ENCODE measurements around the gene LPP. TPM values are rescaled to one million over a fixed set of nuclear protein-coding genes. Genes with fewer than 3 reads are reported as not detected.

LPP gene
- total RNA-seq, 4 donors from 2014 or later, result 207 to 592 (median 406) TPM

DNA sequence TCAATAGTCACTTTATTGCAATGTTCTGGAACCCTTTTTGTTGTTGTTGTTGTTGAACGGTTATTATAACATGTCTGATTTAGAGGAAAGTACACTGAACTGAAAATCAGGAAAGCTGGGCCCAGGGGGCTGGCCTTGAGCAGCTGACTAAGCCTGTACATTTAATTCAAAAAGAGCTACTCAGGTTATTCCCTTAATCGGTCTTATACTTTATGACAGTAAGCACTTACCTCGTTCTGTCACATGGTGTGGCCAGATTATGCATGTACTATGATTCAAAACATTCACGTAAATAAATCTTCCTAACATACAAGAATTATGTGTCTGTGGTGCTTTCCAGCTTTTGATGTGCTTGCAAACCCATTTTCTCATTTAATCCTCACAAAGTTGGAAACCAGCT is 635.3 kb downstream of the LPP start:
- in situ Hi-C loops (cut with MboI; ENCODE audit: low pct_ligation_motif_present in 1 of 4, low pct_unique_long_range_greater_than_20kb in 1 of 4, low sequenced_read_pairs in 3 of 4), result no loop called here
- DNase-seq, result no peak
- Histone ChIP-seq H3K4me1 (peaks cover 0 to 5% (median 3%) of the 10 kb centered on the region in 4 donors), H3K27me3 (no peaks in the 10 kb centered on the region), H3K36me3 (no peaks in the 10 kb centered on the region), H3K4me3 (no peak overlapping the region), H3K27ac (no peak overlapping the region), H3K9me3 (no peaks in the 10 kb centered on the region)
- WGBS, 2 donors (ENCODE audit: low coverage in 1 of 2), result 65 to 73% methylated on average over 4 of the region's 4 CpGs
- TF ChIP-seq POLR2AphosphoS5 (IDR thresholded peaks at IDR 0.05), result no peak
- no peak for TF ChIP-seq POLR2A (IDR thresholded peaks at IDR 0.05)
- no peak for TF ChIP-seq EP300 (IDR thresholded peaks at IDR 0.05; ENCODE audit: low read depth)
- TF ChIP-seq, protein P1, sequence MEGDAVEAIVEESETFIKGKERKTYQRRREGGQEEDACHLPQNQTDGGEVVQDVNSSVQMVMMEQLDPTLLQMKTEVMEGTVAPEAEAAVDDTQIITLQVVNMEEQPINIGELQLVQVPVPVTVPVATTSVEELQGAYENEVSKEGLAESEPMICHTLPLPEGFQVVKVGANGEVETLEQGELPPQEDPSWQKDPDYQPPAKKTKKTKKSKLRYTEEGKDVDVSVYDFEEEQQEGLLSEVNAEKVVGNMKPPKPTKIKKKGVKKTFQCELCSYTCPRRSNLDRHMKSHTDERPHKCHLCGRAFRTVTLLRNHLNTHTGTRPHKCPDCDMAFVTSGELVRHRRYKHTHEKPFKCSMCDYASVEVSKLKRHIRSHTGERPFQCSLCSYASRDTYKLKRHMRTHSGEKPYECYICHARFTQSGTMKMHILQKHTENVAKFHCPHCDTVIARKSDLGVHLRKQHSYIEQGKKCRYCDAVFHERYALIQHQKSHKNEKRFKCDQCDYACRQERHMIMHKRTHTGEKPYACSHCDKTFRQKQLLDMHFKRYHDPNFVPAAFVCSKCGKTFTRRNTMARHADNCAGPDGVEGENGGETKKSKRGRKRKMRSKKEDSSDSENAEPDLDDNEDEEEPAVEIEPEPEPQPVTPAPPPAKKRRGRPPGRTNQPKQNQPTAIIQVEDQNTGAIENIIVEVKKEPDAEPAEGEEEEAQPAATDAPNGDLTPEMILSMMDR (IDR thresholded peaks at IDR 0.05), result no peak
- intact Hi-C loops (cut with DNase I; ENCODE audit: low total_unique reads), result no loop called here

- in situ Hi-C loops (cut with MboI; ENCODE audit: low pct_ligation_motif_present in 1 of 4, low pct_unique_long_range_greater_than_20kb in 1 of 4, low sequenced_read_pairs in 3 of 4), result no loop called here
- TF ChIP-seq POLR2A (IDR thresholded peaks at IDR 0.05), result no peak
- TF ChIP-seq POLR2AphosphoS5 (IDR thresholded peaks at IDR 0.05), result no peak
- TF ChIP-seq, protein P1 (IDR thresholded peaks at IDR 0.05), result no peak
- no peak for TF ChIP-seq EP300 (IDR thresholded peaks at IDR 0.05; ENCODE audit: low read depth)
- no peaks in the 10 kb centered on the region for H3K36me3 ChIP-seq
- intact Hi-C loops (cut with DNase I; ENCODE audit: low total_unique reads), result no loop called here
- H3K27ac ChIP-seq, result no peak overlapping the region
- no peak overlapping the region for H3K4me3 ChIP-seq
- 83 to 90% methylated on average over 4 of the region's 4 CpGs for WGBS, 2 donors (ENCODE audit: low coverage in 1 of 2)
- no peaks in the 10 kb centered on the region for H3K27me3 ChIP-seq
- H3K9me3 ChIP-seq, result no peaks in the 10 kb centered on the region
- no peak for DNase-seq
- peaks cover 0 to 8% (median 4%) of the 10 kb centered on the region in 4 donors for H3K4me1 ChIP-seq
Measured at GRCh38 chr3:188791311-188791710, 637.4 kb downstream of the LPP start.

DNA sequence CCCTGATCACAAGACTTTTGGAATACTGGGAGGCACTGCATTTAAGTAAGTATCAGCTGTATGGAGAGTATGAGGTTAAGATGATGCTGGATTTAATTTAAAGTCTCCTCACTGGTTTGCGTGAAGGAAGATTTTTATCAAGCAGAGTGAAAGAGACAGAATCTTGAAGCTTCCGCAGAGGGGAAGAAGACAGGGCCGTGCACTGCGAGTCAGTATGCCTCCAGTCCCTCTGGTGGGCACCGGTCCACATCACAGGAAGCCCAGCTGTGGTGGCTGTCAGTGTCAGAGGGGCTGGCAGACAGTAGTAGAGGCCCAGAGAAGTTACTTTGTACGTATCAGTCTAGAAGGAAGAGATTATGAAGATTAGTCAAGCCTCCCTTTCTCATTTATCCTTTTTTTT is 638.8 kb downstream of the LPP start:
- Histone ChIP-seq H3K4me1 (peaks cover 0 to 17% (median 3%) of the 10 kb centered on the region in 4 donors), H3K36me3 (no peaks in the 10 kb centered on the region), H3K4me3 (no peak overlapping the region), H3K9me3 (no peaks in the 10 kb centered on the region), H3K27ac (no peak overlapping the region), H3K27me3 (no peaks in the 10 kb centered on the region)
- WGBS, 2 donors (ENCODE audit: low coverage in 1 of 2), result 78 to 84% methylated on average over 6 of the region's 6 CpGs
- in situ Hi-C loops (cut with MboI; ENCODE audit: low pct_ligation_motif_present in 1 of 4, low pct_unique_long_range_greater_than_20kb in 1 of 4, low sequenced_read_pairs in 3 of 4), result no loop called here
- TF ChIP-seq POLR2AphosphoS5 (IDR thresholded peaks at IDR 0.05), result no peak
- no peak for TF ChIP-seq EP300 (IDR thresholded peaks at IDR 0.05; ENCODE audit: low read depth)
- TF ChIP-seq POLR2A (IDR thresholded peaks at IDR 0.05), result no peak
- TF ChIP-seq, protein P1 (IDR thresholded peaks at IDR 0.05), result peak in 2 of 5 experiments; percentile 6 to 17
- DNase-seq, result no peak
- intact Hi-C loops (cut with DNase I; ENCODE audit: low total_unique reads), result no loop called here

GRCh38 chr3:188796122-188796631 is 642.2 kb downstream of the LPP start:
- no peaks in the 10 kb centered on the region for H3K36me3 ChIP-seq
- TF ChIP-seq, protein P1 (IDR thresholded peaks at IDR 0.05), result no peak
- peak in 1 of 3 donors; percentile 29 for TF ChIP-seq POLR2AphosphoS5 (IDR thresholded peaks at IDR 0.05)
- peak overlapping the region in 3 of 4 donors; percentile 22 to 48 (median 48) for H3K27ac ChIP-seq
- in situ Hi-C loops (cut with MboI; ENCODE audit: low pct_ligation_motif_present in 1 of 4, low pct_unique_long_range_greater_than_20kb in 1 of 4, low sequenced_read_pairs in 3 of 4) (no loop called here), intact Hi-C loops (cut with DNase I; ENCODE audit: low total_unique reads) (no loop called here)
- H3K4me1 ChIP-seq, result peaks cover 0 to 37% (median 6%) of the 10 kb centered on the region in 4 donors
- 48 to 51% methylated on average over 2 to 3 of the region's 3 CpGs for WGBS, 2 donors (ENCODE audit: low coverage in 1 of 2)
- peak; percentile 16 for DNase-seq
- no peaks in the 10 kb centered on the region for H3K27me3 ChIP-seq
- no peaks in the 10 kb centered on the region for H3K9me3 ChIP-seq
- no peak overlapping the region for H3K4me3 ChIP-seq
